ENCODE results near the gene SLC35F3.

GRCh38 chr1:234320549-234320948 lies 416.1 kb downstream of the SLC35F3 start:
- TF ChIP-seq CTCF (IDR thresholded peaks at IDR 0.05; ENCODE audit: low read depth, low read length, poor library complexity, severe bottlenecking) (no peak), EZH2phosphoT487 (IDR thresholded peaks at IDR 0.05; ENCODE audit: borderline replicate concordance, low read length) (no peak)
